Cardiac muscle cell (in vitro differentiated cells and primary cell): Measurements from ENCODE around the gene EPN2. TPM values are rescaled to one million over a fixed set of nuclear protein-coding genes. Genes with fewer than 3 reads are reported as not detected.

ENCODE experiments used
- DNase-seq, 2 donors: peaks; one replicate each; pipeline versions ENCODE4 v3.0.0 to v3.0.0-alpha.2; 2010 to 2017; ENCODE audit warnings: low read depth in 1 of 2, low spot score in 1 of 2
- H3K27ac ChIP-seq: fragments of 200-600 bp; sonication (generic); 2 replicates; pipeline ENCODE4 v1.5.1; 2016
- H3K27me3 ChIP-seq: fragments of 200-600 bp; sonication (generic); 2 replicates; pipeline ENCODE4 v1.6.0; 2016; ENCODE audit warnings: control low read depth
- H3K36me3 ChIP-seq: fragments of 200-600 bp; sonication (generic); 2 replicates; pipeline ENCODE4 v1.5.1; 2016; ENCODE audit warnings: control low read depth
- H3K4me1 ChIP-seq: fragments of 200-600 bp; sonication (generic); 2 replicates; pipeline ENCODE4 v1.8.1; 2017; ENCODE audit warnings: low read depth, mild to moderate bottlenecking, mixed run types
- H3K4me3 ChIP-seq: fragments of 200-600 bp; sonication (generic); 2 replicates; pipeline ENCODE4 v1.5.1; 2016; ENCODE audit warnings: mild to moderate bottlenecking
- H3K9me3 ChIP-seq: fragments of 200-600 bp; sonication (generic); 2 replicates; pipeline ENCODE4 v1.5.1; 2017; ENCODE audit warnings: low read depth, mild to moderate bottlenecking, control low read depth
- polyA plus RNA-seq: library from polyadenylated mRNA; unstranded; fragments of >200 nt; fragmentation: Nextera tagmentation; extraction: Ambion mirVana; gene quantifications from 2 replicates; pipeline ENCODE4 v1.2.1, GENCODE V29; 2016
- total RNA-seq: library from RNA; depleted of rRNA; stranded (reverse); fragments of >200 nt; gene quantifications from 2 replicates; pipeline ENCODE4 v1.2.3, GENCODE V29; 2016
- TF ChIP-seq, protein P1 (sequence below): IDR thresholded peaks from 2 replicates; pipeline ENCODE4 v1.5.1; 2012; ENCODE audit warnings: low read depth, mild to moderate bottlenecking, low read length

Gene EPN2
- total and polyA plus RNA-seq, 2 experiments from 2014 or later = 43.5 to 45.5 TPM

DNA sequence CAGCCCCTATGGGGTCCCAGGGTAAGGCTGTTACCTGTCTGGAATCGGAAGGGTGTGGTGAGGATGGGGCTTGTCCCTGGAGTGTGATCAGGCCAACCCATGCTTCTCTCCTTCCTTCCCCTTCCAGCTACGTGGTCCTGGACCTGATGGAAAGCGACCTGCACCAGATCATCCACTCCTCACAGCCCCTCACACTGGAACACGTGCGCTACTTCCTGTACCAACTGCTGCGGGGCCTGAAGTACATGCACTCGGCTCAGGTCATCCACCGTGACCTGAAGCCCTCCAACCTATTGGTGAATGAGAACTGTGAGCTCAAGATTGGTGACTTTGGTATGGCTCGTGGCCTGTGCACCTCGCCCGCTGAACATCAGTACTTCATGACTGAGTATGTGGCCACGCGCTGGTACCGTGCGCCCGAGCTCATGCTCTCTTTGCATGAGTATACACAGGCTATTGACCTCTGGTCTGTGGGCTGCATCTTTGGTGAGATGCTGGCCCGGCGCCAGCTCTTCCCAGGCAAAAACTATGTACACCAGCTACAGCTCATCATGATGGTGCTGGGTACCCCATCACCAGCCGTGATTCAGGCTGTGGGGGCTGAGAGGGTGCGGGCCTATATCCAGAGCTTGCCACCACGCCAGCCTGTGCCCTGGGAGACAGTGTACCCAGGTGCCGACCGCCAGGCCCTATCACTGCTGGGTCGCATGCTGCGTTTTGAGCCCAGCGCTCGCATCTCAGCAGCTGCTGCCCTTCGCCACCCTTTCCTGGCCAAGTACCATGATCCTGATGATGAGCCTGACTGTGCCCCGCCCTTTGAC lies 143.5 kb downstream of the EPN2 start:
- no peak for DNase-seq
- Histone ChIP-seq H3K4me1 (no peaks in the 10 kb centered on the region), H3K27me3 (no peaks in the 10 kb centered on the region), H3K36me3 (peaks cover 33% of the 10 kb centered on the region), H3K27ac (no peak overlapping the region), H3K4me3 (no peak overlapping the region), H3K9me3 (no peaks in the 10 kb centered on the region)
- TF ChIP-seq, protein P1, sequence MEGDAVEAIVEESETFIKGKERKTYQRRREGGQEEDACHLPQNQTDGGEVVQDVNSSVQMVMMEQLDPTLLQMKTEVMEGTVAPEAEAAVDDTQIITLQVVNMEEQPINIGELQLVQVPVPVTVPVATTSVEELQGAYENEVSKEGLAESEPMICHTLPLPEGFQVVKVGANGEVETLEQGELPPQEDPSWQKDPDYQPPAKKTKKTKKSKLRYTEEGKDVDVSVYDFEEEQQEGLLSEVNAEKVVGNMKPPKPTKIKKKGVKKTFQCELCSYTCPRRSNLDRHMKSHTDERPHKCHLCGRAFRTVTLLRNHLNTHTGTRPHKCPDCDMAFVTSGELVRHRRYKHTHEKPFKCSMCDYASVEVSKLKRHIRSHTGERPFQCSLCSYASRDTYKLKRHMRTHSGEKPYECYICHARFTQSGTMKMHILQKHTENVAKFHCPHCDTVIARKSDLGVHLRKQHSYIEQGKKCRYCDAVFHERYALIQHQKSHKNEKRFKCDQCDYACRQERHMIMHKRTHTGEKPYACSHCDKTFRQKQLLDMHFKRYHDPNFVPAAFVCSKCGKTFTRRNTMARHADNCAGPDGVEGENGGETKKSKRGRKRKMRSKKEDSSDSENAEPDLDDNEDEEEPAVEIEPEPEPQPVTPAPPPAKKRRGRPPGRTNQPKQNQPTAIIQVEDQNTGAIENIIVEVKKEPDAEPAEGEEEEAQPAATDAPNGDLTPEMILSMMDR = no peak

DNA sequence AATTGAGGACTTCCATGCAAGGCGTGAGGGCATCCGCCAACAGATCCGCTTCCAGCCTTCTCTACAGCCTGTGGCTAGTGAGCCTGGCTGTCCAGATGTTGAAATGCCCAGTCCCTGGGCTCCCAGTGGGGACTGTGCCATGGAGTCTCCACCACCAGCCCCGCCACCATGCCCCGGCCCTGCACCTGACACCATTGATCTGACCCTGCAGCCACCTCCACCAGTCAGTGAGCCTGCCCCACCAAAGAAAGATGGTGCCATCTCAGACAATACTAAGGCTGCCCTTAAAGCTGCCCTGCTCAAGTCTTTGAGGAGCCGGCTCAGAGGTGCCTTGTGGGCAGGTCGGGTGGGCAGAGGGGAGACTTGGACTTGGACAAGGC lies 144.2 kb downstream of the EPN2 start:
- Histone ChIP-seq H3K36me3 (peaks cover 34% of the 10 kb centered on the region), H3K9me3 (no peaks in the 10 kb centered on the region), H3K27me3 (no peaks in the 10 kb centered on the region), H3K4me3 (no peak overlapping the region), H3K4me1 (no peaks in the 10 kb centered on the region), H3K27ac (no peak overlapping the region)
- no peak for DNase-seq
- TF ChIP-seq, protein P1 = no peak

GRCh38 chr17:19381741-19382444 lies 144.7 kb downstream of the EPN2 start:
- DNase-seq = no peak
- Histone ChIP-seq H3K4me3 (no peak overlapping the region), H3K27ac (no peak overlapping the region), H3K36me3 (peaks cover 34% of the 10 kb centered on the region), H3K9me3 (no peaks in the 10 kb centered on the region), H3K4me1 (peaks cover 5% of the 10 kb centered on the region), H3K27me3 (no peaks in the 10 kb centered on the region)
- TF ChIP-seq, protein P1 = no peak

DNA sequence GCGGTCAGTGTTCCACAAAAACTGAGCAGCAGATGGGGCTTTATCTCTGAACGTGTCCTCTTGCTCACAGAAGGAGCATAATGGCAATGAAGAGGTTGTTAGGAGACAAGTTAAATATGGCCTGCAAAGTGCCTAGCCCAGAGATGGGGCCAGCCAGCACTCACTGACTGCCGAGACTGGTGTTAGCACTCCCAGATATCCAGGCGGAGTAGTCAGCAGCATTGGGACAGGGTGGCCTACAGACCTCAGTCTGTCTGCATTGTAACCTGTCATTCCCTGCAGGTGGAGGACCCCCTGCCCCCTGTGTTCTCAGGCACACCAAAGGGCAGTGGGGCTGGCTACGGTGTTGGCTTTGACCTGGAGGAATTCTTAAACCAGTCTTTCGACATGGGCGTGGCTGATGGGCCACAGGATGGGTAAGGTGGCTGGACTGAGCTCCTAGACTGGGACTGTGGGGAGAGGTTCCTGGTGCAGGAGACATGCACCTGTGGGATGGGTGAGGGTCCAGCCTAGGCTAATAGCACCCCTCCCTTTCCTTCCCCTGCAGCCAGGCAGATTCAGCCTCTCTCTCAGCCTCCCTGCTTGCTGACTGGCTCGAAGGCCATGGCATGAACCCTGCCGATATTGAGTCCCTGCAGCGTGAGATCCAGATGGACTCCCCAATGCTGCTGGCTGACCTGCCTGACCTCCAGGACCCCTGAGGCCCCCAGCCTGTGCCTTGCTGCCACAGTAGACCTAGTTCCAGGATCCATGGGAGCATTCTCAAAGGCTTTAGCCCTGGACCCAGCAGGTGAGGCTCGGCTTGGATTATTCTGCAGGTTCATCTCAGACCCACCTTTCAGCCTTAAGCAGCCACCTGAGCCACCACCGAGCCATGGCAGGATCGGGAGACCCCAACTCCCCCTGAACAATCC lies 145.6 kb downstream of the EPN2 start:
- DNase-seq = peak in 1 of 2 donors; percentile 25
- Histone ChIP-seq H3K4me3 (no peak overlapping the region), H3K27ac (no peak overlapping the region), H3K4me1 (peaks cover 13% of the 10 kb centered on the region), H3K27me3 (no peaks in the 10 kb centered on the region), H3K36me3 (peaks cover 34% of the 10 kb centered on the region), H3K9me3 (no peaks in the 10 kb centered on the region)
- TF ChIP-seq, protein P1 = no peak
